HG02870 (cell line): ENCODE data around the gene DUSP22.
"Not testable (repeated sequence)": the region's sequence is repeated elsewhere in the genome, so short reads cannot be mapped to it uniquely, and the experiment has no call there.

ENCODE experiments used
- ATAC-seq: cut with Tn5 transposase; IDR thresholded peaks from one replicate; pipeline ENCODE4 v1.9.1; 2021; ENCODE audit warnings: mild to moderate bottlenecking, moderate library complexity; ENCODE audit not compliant: unreplicated experiment

Gene DUSP22

GRCh38 chr6:279341-280029 lies 12.8 kb upstream of the DUSP22 start:
- no peak for ATAC-seq

DNA sequence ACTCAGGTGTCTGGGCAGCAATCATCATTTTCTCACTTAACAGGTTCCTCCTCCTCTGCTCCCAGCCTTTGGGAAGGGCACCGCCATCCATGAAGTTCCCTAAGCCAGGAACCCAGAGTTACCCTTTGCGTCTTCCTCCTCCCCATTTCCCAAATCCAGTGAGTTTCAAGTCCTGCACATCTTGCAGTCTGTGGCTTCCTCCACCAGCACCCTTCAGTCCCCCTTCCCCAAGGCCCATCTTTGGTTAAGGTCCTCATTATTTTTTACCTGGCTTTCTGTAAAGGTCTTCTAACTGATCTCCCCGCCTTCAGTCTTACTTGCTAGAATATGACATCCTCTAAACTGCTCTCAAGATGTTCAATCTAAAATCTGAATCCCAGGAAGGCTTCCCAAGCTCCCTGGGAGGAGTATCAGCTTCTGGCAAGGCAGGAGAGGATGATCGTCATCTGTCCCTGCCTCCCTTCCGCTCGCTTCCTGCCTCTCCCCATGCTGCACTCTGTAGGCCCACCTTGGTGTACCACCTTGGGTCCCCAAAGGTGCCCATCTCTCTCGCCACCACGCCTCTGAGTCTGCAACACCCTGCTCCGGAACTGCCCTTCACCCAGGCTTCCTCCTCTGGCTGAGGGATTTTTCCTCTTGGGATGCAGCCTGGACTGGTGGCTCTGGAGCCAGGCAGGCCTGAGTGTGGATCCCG lies 11.4 kb upstream of the DUSP22 start:
- no peak for ATAC-seq

- ATAC-seq = no peak
These were observed 10.7 kb upstream of the DUSP22 start for GRCh38 chr6:281469-282103.

GRCh38 chr6:282177-282866 lies 10.0 kb upstream of the DUSP22 start:
- ATAC-seq = no peak

DNA sequence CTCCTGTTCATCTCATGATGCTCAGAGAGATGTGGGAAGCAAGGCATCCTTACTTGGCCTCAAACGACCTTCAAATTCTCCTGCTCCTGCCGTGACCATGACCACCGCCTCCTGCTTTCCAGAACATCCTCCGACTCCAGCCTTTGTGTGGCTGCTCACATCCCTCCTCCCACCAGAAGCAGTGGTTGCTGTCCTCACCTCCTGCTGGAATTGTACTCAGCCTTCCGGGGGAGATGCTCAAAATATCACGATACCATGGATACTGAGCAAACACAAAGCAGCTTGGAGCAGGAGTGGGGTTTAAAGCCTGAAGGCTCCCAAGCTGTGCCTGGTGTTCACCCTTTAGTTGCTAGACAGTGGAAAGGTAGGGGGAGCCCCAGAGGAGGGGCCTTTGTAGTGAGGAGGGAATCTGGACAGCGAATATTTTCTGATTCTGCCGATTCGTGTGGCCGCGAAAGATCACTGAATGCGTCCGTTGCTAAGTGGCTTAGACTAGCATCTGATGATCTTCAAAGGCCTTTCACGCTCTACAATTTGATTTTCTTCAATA lies 9.3 kb upstream of the DUSP22 start:
- ATAC-seq = no peak

GRCh38 chr6:284486-284885 lies 7.8 kb upstream of the DUSP22 start:
- no peak for ATAC-seq

GRCh38 chr6:285030-285771 lies 7.1 kb upstream of the DUSP22 start:
- ATAC-seq = no peak

DNA sequence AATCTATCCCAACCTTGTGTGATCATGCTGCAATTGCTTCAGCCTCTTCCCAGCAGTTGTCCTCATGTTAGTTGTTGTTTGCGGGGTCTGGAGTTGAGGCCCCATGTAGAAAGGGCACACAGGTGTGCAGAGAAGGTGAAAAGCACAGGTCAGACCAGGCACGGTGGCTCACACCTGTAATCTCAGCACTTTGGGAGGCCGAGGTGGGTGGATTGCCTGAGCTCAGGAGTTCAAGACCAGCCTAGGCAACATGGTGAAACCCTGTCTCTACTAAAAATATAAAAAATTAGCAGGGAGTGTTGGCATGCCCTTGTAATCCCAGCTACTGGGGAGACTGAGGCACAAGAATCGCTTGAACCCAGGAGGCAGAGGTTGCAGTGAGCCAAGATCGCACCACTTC lies 6.4 kb upstream of the DUSP22 start:
- not testable (repeated sequence) for ATAC-seq

- no peak for ATAC-seq
These were observed 5.4 kb upstream of the DUSP22 start for GRCh38 chr6:286681-287488.

DNA sequence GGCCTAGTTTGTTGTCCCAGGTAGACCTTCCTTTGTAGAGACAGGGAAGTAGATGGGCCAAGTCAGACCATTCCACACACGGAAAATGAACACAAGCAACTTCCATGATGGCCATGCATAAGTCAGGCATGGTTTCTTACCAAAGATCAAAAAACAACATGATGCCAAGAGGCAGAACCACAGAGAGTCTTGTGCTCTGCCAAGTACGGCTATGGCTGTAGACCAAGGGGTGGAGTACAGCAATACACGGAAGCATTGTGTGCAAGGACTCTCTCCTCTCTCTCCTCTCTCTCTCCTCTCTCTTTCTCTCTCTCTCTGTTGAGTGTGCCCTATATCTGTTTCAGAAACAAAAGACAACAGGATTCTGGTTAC lies 4.8 kb upstream of the DUSP22 start:
- ATAC-seq = no peak

DNA sequence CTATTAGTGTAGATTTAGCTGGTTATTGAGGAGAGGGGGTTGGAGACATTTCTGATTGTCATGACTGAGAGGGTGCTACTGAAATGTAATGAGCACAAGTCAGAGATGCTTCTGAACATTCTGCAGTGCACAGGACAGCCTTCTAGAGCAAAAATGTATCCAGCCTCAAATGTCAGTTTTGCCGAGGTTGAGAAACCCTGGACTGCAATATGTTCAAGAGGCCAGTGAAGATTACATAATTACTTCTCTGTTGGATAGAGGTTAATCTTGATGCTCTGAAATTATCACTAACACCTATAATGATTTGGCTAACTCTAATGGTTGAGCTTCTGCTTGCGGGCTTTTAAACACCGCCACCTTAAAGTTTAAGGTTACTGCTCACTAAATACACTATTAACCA lies 3.4 kb upstream of the DUSP22 start:
- ATAC-seq = no peak

- ATAC-seq = no peak
These were observed 2.0 kb upstream of the DUSP22 start for GRCh38 chr6:290111-290922.

GRCh38 chr6:291204-291696 lies 1.0 kb upstream of the DUSP22 start:
- ATAC-seq = no peak

DNA sequence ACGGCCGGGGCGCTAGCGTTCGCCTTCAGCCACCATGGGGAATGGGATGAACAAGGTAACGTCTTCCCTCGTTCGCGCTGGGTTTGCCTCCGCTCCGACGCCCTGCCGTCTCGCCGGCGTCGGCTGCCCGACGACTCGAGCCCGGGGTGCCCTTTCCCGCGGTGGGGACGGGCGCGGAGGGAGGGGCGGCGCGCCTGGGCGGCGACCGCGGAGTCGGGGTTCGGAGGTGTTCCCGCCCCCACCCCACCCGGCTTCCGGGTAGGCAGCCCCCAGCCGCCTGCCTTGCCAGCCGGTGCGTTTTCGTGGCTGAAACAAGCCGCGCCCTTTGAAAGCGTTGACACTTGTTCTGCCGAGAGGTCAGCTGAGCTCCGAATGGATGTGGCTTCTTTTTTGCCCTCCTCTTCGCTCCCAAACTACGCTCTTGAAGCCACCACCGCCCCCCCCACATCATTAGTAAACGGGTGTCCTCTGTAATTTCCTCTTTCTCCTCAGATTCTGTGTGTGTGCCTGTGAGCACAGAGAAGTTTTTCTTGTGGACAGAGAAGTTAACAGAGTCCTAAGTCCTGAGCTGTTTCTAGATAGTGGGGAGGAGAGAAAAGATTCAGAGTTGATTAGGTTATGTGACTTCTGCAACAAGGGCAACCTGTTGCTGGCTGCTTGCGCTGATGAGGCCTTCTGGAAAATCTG lies 362 bp downstream of the DUSP22 start:
- ATAC-seq = peak; percentile 22

DNA sequence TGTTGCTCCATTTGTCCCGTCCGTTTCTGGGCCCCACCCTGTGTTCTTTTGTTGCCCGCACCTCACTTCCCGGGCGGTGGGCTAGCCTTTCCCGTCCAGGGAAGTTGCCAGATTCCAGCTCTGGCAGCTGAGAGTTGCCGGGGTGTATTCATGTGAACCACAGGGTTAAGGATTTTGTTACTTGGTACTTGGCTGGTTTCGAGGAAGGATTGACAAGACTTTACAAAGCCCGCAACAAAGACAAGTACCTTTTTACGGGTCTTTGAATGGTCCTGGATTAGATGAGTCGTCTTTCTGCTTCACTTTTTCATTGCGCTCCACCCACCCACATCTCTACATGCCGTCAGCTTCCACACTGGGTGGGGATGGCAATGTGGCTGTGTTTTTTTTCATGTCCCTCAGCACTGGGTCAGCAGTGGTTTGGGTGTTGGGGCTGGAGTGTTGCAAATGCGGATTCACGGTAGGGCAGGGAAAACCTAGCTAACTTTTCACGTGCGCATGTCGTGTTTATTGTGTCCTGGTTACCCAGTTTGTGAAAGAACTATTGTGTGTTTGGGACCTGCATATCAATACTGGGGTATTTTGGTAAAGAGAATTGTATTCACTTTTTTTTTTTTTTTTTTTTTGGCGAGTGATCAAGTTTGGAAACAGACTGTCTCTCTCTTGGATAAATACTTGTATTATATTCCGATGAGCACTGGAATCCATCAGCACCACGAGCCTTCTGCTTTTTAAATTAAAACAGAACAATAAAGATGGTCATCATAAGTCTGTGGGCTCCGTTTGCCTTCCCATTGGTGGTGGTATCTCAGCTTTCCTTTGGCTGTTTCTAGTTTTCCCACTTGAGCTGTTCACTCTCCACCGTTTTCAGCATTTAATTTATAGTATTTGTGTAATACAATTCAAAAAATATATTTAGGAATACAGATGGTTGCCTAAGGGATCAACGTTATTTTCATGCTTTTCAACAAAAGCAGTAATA lies 1.2 kb downstream of the DUSP22 start:
- no peak for ATAC-seq

DNA sequence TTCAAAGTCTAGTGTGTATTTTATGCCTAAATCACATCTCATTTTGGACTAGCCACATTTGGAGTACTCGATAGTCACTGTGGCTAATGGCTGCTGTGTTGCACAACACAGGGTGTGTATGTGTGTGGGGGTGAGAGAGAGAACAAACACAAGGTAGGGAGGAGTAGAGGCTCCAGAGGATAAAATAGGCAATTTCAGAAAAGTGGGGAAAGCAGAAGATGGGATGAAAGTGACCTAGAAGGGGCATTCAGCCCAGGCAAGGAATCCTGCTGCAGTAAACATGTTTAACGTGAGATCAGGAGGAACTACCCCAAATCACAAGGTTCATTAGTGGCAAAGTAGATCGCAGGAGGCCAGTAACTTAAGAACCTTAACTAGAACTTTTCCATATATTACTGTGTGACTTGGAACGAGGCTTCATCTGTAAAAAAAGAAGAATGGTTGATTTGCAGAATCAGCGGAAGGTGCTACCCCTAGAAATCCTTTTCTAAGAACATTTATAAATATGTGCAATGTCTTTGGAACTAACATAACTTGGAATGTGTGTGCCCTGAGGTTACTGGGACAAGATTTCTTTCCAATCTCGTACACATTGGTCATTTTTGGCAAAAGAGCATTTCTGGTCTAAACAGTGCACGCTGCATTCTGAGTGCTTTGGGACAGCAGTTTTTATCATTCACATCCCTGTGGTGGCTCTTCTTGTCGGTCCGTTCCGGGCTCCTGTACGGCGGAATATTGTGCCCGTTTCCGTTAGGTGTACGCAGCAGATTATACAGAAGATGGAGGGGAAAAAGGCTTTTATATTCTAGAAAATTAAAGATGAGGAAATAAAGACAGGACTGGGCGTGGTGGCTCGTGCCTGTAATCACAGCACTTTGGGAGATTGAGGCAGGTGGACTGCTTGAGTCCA lies 2.6 kb downstream of the DUSP22 start:
- no peak for ATAC-seq
